GM23248 (cell line): Measurements from ENCODE around the gene CREBBP. TPM values are rescaled to one million over a fixed set of nuclear protein-coding genes. Genes with fewer than 3 reads are reported as not detected.

Experiments used
- DNase-seq: peaks from one replicate; pipeline ENCODE4 v3.0.0-alpha.2; 2015
- H2AFZ ChIP-seq: fragments of 200-600 bp; sonication (generic); 2 replicates; pipeline ENCODE4 v1.6.1; 2016; ENCODE audit warnings: antibody characterized with exemption
- H3F3A ChIP-seq: fragments of 200-600 bp; sonication (generic); 2 replicates; pipeline ENCODE4 v1.6.1; 2016; ENCODE audit warnings: mild to moderate bottlenecking, antibody characterized with exemption, mixed run types; ENCODE audit not compliant: insufficient read depth
- H3K27ac ChIP-seq: fragments of 200-600 bp; sonication (generic); 2 replicates; pipeline ENCODE4 v1.5.1; 2016; ENCODE audit warnings: mild to moderate bottlenecking
- H3K27me3 ChIP-seq: fragments of 200-600 bp; sonication (generic); replicated peaks from 2 replicates; pipeline ENCODE4 v1.6.1; 2016; ENCODE audit warnings: mild to moderate bottlenecking; ENCODE audit not compliant: insufficient read depth
- H3K36me3 ChIP-seq: fragments of 200-600 bp; sonication (generic); 2 replicates; pipeline ENCODE4 v1.6.1; 2016; ENCODE audit warnings: low read depth, mild to moderate bottlenecking
- H3K4me1 ChIP-seq: fragments of 200-600 bp; sonication (generic); 2 replicates; pipeline ENCODE4 v1.6.1; 2016; ENCODE audit warnings: mild to moderate bottlenecking; ENCODE audit not compliant: insufficient read depth
- H3K4me2 ChIP-seq: fragments of 200-600 bp; sonication (generic); one replicate; pipeline ENCODE4 v1.6.1; 2016; ENCODE audit warnings: mild to moderate bottlenecking; ENCODE audit not compliant: unreplicated experiment
- H3K4me3 ChIP-seq: fragments of 200-600 bp; sonication (generic); 2 replicates; pipeline ENCODE4 v1.5.1; 2016; ENCODE audit warnings: mild to moderate bottlenecking
- H3K79me2 ChIP-seq: fragments of 200-600 bp; sonication (generic); 2 replicates; pipeline ENCODE4 v1.6.1; 2016; ENCODE audit warnings: mild to moderate bottlenecking; ENCODE audit not compliant: insufficient read depth
- H3K9ac ChIP-seq: fragments of 200-600 bp; sonication (generic); 2 replicates; pipeline ENCODE4 v1.6.1; 2016; ENCODE audit warnings: mild to moderate bottlenecking
- H3K9me2 ChIP-seq: fragments of 200-600 bp; sonication (generic); 2 replicates; pipeline ENCODE4 v1.6.1; 2016; ENCODE audit warnings: mixed run types, mild to moderate bottlenecking, moderate library complexity; ENCODE audit not compliant: insufficient read depth
- H3K9me3 ChIP-seq: fragments of 200-600 bp; sonication (generic); one replicate; pipeline ENCODE4 v1.6.1; 2017; ENCODE audit warnings: low read depth
- H4K20me1 ChIP-seq: fragments of 200-600 bp; sonication (generic); 2 replicates; pipeline ENCODE4 v1.6.0; 2016; ENCODE audit not compliant: insufficient read depth
- EZH2 ChIP-seq: fragments of 200-600 bp; sonication (generic); IDR thresholded peaks from 2 replicates; pipeline ENCODE4 v1.6.1; 2018; ENCODE audit warnings: antibody characterized with exemption, mild to moderate bottlenecking; ENCODE audit not compliant: insufficient read depth, poor library complexity, severe bottlenecking
- EZH2phosphoT487 ChIP-seq: fragments of 200-600 bp; sonication (generic); IDR thresholded peaks from 2 replicates; pipeline ENCODE4 v1.6.1; 2018; ENCODE audit warnings: antibody characterized with exemption, moderate library complexity, mild to moderate bottlenecking, low read depth; ENCODE audit not compliant: insufficient read depth
- WGBS, 2 experiments: methylation state at CpG; one replicate each; pipeline ENCODE4 v1.1.6; 2015 to 2017; ENCODE audit warnings: low lambda C conversion rate in 2 of 2, low coverage in 1 of 2; ENCODE audit errors: missing lambda C conversion rate in 2 of 2; 5-methylcytosine and 5-hydroxymethylcytosine counted together
- in situ Hi-C: fragments of 300-500 bp; cut with MboI; formaldehyde crosslinking; loops from 2 replicates; pipeline ENCODE4 v1.15.0; 2020
- polyA plus RNA-seq: library from polyadenylated mRNA; unstranded; fragments of >200 nt; fragmentation: Nextera tagmentation; extraction: Ambion mirVana; gene quantifications from 2 replicates; pipeline ENCODE4 v1.2.1, GENCODE V29; 2016
- total RNA-seq: library from RNA; depleted of rRNA; stranded (reverse); fragments of >200 nt; shearing (Covaris generic); gene quantifications from 2 replicates; pipeline ENCODE4 v1.2.3, GENCODE V29; 2014

CREBBP gene
- total and polyA plus RNA-seq, 2 experiments from 2014 or later: 11.7 to 11.9 TPM

DNA sequence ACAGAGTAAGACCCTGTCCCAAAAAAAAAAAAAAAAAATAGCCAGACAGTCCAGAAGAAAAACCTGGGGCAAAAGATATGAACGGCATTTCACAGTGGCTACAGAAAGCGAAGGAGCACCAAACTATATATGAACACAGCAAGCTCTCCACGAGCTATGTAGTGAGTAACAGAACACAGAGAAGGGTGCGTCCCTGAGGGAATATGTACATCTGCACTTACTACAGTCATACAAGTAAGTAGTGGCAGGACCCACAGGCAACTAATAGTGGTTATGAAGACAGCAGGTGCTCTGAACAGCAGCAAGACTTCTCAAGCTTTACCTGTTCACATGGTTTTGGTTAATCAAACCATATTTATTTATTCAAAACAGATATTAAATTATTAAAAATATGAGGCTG lies 179.0 kb downstream of the CREBBP start:
- TF ChIP-seq EZH2 (no peak), EZH2phosphoT487 (no peak)
- in situ Hi-C loops: no loop called here
- Histone ChIP-seq H3K36me3 (no peaks in the 10 kb centered on the region), H3F3A (0 out of 2 replicates have a peak, but pooled peaks cover 5% of the 10 kb centered on the region), H3K9me2 (no peaks in the 10 kb centered on the region), H3K4me1 (no peaks in the 10 kb centered on the region), H3K9me3 (no peaks in the 10 kb centered on the region), H3K27me3 (no peaks in the 10 kb centered on the region), H2AFZ (no peak overlapping the region), H3K9ac (no peak overlapping the region), H3K4me2 (no peak overlapping the region), H3K4me3 (no peak overlapping the region), H3K27ac (no peak overlapping the region), H4K20me1 (no peaks in the 10 kb centered on the region), H3K79me2 (peaks cover 48% of the 10 kb centered on the region)
- 73 to 75% methylated on average over 4 of the region's 4 CpGs for WGBS, 2 experiments
- no peak for DNase-seq

DNA sequence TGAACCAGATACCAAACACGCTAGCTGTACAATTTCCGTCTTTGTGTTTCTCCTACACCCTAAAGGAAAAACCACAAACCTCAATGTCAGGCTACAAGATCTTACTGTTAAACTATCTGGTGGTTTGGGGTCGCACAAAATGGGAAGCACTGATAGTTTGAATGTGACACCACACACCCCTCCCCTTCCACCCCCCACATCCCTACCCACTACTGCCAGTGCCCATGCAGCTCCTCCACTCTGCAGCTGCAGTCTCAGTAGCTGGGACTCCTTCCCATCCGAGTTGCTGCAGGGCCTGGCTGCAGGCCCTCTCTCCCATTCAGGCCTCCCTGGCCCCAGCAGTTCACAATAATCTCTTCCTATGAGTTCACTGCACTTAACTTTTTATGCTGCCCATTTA lies 181.6 kb downstream of the CREBBP start:
- H3K4me1 ChIP-seq: no peaks in the 10 kb centered on the region
- H3K27ac ChIP-seq: no peak overlapping the region
- no peak for TF ChIP-seq EZH2phosphoT487
- TF ChIP-seq EZH2: no peak
- no peak for DNase-seq
- H3K4me3 ChIP-seq: no peak overlapping the region
- no peak overlapping the region for H2AFZ ChIP-seq
- in situ Hi-C loops: no loop called here
- no peaks in the 10 kb centered on the region for H3K9me2 ChIP-seq
- no peaks in the 10 kb centered on the region for H3K27me3 ChIP-seq
- WGBS, 2 experiments: 79 to 80% methylated on average over 4 of the region's 4 CpGs
- no peaks in the 10 kb centered on the region for H3K9me3 ChIP-seq
- H3K4me2 ChIP-seq: no peak overlapping the region
- 0 out of 2 replicates have a peak, but pooled peaks cover 5% of the 10 kb centered on the region for H3F3A ChIP-seq
- no peaks in the 10 kb centered on the region for H4K20me1 ChIP-seq
- no peaks in the 10 kb centered on the region for H3K36me3 ChIP-seq
- peaks cover 41% of the 10 kb centered on the region for H3K79me2 ChIP-seq
- H3K9ac ChIP-seq: no peak overlapping the region

DNA sequence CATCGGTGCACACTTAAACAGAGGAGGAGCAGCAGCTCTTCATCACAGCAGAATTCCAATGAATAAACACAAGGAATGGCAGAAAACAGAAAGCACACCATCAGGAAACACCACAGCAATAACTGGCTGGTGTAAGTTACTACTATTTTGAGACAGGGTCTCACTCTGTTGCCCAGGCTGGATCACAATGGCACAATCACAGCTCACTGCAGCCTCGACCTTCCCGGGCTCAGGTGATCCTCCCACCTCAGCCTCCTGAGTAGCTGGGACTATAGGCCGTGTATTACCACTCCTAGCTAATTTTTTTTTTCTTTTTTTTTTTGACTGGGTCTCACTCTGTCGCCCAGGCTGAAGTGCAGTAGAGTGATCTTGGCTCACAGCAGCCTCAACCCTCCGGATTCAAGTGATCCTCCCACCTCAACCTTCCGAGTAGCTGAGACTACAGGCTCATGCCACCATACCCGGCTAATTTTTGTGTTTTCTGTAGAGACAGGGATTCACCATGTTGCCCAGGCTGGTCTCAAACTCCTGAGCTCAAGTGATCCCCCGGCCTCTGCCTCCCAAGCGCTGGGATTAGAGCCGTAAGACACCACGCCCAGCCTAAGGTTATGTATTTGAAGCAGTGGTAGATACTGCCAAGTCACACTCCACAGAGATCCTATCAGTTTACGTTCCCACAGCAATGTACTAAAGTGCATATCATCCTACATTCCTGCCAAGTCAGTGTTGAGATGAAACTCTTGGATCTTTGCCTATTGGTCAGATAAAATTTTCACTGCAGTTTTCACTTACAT lies 183.9 kb downstream of the CREBBP start:
- Histone ChIP-seq H3K9me2 (no peaks in the 10 kb centered on the region), H2AFZ (no peak overlapping the region), H3K9me3 (no peaks in the 10 kb centered on the region), H3K27me3 (no peaks in the 10 kb centered on the region), H3K4me3 (no peak overlapping the region), H3K79me2 (peaks cover 46% of the 10 kb centered on the region), H3K9ac (no peak overlapping the region), H3K4me2 (no peak overlapping the region), H4K20me1 (no peaks in the 10 kb centered on the region), H3K36me3 (no peaks in the 10 kb centered on the region), H3F3A (0 out of 2 replicates have a peak, but pooled peaks cover 7% of the 10 kb centered on the region), H3K27ac (no peak overlapping the region), H3K4me1 (peaks cover under 1% of the 10 kb centered on the region; the same call in 1 of the 2 replicates)
- no peak for TF ChIP-seq EZH2phosphoT487
- in situ Hi-C loops: no loop called here
- DNase-seq: peak; percentile 56
- WGBS, 2 experiments: 91% methylated on average over 13 of the region's 13 CpGs

DNA sequence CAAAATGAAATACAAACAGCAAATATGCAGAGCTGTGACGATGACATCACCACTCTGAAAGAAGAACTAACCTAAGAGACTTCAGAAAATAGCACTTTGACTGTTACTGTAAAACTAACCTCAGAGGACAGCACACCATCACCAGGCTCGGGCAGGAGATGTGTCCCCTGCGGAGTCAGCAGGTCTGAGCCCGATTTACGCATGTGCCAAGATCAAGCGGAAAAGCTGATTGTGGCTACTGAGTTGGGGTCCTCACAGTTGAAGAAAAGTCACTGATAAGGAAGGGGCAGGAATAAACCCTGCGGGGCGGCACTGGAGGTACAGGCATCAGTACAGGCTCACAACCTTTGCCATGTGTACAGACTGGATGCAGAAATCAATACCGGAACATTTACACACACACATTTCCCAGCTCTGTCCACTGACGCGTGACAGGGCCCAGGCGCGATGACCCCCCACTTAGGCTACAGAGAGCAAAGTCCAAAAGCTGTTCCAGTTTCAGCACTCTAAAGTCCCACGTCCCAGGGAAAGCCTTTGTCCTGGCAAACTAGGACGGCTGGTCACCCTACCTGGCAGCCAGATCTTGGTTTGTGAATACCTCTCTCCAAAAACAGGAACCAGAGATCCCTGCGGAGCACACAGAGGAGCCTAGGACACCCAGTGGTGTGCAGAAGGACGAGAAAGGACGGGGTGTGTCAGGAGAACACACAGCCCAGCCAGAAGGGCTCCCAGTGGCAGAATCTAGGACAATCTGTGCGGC lies 184.7 kb downstream of the CREBBP start:
- H3K9me2 ChIP-seq: no peaks in the 10 kb centered on the region
- H2AFZ ChIP-seq: no peak overlapping the region
- no peak overlapping the region for H3K4me2 ChIP-seq
- no peaks in the 10 kb centered on the region for H3K36me3 ChIP-seq
- no peak for DNase-seq
- peaks cover 9% of the 10 kb centered on the region for H3K4me1 ChIP-seq
- peaks cover 47% of the 10 kb centered on the region for H3K79me2 ChIP-seq
- TF ChIP-seq EZH2: no peak
- in situ Hi-C loops: no loop called here
- no peaks in the 10 kb centered on the region for H3K9me3 ChIP-seq
- H3K27ac ChIP-seq: no peak overlapping the region
- no peaks in the 10 kb centered on the region for H4K20me1 ChIP-seq
- 86 to 87% methylated on average over 19 of the region's 19 CpGs for WGBS, 2 experiments
- no peak overlapping the region for H3K4me3 ChIP-seq
- no peaks in the 10 kb centered on the region for H3K27me3 ChIP-seq
- H3K9ac ChIP-seq: no peak overlapping the region
- 0 out of 2 replicates have a peak, but pooled peaks cover 13% of the 10 kb centered on the region for H3F3A ChIP-seq
